Panc1 (cell line): ENCODE results near the gene TMEM82.

ENCODE experiments used
- CTCF ChIP-seq: fragments of 450-650 bp; IDR thresholded peaks from 2 replicates; pipeline ENCODE4 v1.5.1; 2017; ENCODE audit warnings: mild to moderate bottlenecking
- POLR2AphosphoS5 ChIP-seq: IDR thresholded peaks from 2 replicates; pipeline ENCODE4 v1.6.1; 2012; ENCODE audit warnings: mild to moderate bottlenecking, low read depth, low read length, moderate library complexity
- REST ChIP-seq, 2 experiments: IDR thresholded peaks; 2 replicates each; pipeline ENCODE4 v1.6.1; 2011 to 2012; ENCODE audit warnings: low read depth in 2 of 2, control low read depth in 1 of 2, low read length in 1 of 2, mild to moderate bottlenecking in 1 of 2, moderate library complexity in 1 of 2; ENCODE audit not compliant: insufficient read depth in 1 of 2
- TCF7L2 ChIP-seq: IDR thresholded peaks from 2 replicates; pipeline ENCODE4 v1.6.1; 2011; ENCODE audit warnings: mild to moderate bottlenecking, low read depth, low read length, inconsistent platforms

- no peak for TF ChIP-seq CTCF
- no peak for TF ChIP-seq POLR2AphosphoS5
- no peak for TF ChIP-seq REST (IDR thresholded peaks at IDR 0.05; ENCODE audit: insufficient read depth in 1 of 2, low read depth in 2 of 2, low read length in 1 of 2)
- TF ChIP-seq TCF7L2: no peak
These were observed 25.6 kb downstream of the TMEM82 start for GRCh38 chr1:15767941-15768340.
